ENCODE data around the gene EXOC6B.

DNA sequence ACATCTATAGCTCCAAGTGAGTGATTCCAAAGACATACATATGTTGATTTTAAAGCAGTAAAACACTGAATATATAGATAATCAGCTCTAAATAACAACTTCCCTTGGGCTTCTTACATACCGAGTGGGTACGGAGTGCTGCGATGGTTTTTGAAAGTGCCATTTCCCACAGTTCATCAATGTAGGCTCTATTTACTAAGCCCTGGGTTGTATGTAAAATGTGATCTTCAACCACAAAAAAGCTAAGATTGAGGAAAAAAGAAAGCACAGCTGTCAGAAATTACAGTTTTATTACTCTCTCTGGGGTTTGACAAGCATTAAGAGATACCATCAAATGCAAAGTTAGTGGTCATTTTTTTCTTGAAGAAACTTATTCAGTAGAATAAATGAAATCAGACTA lies 312.8 kb downstream of the EXOC6B start:
- no peak for TF ChIP-seq POLR2A (IDR thresholded peaks at IDR 0.05)
- TF ChIP-seq, protein P1, sequence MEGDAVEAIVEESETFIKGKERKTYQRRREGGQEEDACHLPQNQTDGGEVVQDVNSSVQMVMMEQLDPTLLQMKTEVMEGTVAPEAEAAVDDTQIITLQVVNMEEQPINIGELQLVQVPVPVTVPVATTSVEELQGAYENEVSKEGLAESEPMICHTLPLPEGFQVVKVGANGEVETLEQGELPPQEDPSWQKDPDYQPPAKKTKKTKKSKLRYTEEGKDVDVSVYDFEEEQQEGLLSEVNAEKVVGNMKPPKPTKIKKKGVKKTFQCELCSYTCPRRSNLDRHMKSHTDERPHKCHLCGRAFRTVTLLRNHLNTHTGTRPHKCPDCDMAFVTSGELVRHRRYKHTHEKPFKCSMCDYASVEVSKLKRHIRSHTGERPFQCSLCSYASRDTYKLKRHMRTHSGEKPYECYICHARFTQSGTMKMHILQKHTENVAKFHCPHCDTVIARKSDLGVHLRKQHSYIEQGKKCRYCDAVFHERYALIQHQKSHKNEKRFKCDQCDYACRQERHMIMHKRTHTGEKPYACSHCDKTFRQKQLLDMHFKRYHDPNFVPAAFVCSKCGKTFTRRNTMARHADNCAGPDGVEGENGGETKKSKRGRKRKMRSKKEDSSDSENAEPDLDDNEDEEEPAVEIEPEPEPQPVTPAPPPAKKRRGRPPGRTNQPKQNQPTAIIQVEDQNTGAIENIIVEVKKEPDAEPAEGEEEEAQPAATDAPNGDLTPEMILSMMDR (IDR thresholded peaks at IDR 0.05): no peak
